WTC11 (cell line): ENCODE data around the gene KIF2A.

Source experiments
- TF ChIP-seq, protein P1 (sequence below): sonication (generic); formaldehyde crosslinking; IDR thresholded peaks from 2 replicates; pipeline ENCODE4 v1.8.1; 2023; ENCODE audit warnings: mild to moderate bottlenecking, missing genetic modification reagents, borderline replicate concordance
- TF ChIP-seq, protein P2 (sequence below): sonication (generic); formaldehyde crosslinking; IDR thresholded peaks from 2 replicates; pipeline ENCODE4 v1.8.1; 2022; ENCODE audit warnings: low read depth, mild to moderate bottlenecking, moderate library complexity, missing genetic modification reagents, borderline replicate concordance

DNA sequence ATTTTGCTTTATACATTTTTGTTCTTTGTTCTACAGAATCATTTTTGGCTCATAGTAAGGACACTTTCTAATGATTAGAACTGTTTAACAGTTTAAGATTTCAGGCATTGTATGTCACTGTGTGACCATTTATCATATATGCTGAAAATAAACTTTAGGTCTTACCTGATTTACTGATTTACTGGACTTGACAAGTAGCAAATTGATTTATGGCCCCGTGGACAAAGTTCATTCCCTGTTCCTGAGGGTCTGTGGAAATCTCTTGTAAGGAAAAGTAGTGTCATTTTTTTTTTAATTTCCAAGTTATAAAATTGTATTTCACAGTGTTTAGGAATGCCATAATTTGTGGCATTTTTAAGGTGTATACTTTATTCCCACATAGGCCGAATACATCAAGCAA is 40.7 kb downstream of the KIF2A start:
- TF ChIP-seq, protein P1, sequence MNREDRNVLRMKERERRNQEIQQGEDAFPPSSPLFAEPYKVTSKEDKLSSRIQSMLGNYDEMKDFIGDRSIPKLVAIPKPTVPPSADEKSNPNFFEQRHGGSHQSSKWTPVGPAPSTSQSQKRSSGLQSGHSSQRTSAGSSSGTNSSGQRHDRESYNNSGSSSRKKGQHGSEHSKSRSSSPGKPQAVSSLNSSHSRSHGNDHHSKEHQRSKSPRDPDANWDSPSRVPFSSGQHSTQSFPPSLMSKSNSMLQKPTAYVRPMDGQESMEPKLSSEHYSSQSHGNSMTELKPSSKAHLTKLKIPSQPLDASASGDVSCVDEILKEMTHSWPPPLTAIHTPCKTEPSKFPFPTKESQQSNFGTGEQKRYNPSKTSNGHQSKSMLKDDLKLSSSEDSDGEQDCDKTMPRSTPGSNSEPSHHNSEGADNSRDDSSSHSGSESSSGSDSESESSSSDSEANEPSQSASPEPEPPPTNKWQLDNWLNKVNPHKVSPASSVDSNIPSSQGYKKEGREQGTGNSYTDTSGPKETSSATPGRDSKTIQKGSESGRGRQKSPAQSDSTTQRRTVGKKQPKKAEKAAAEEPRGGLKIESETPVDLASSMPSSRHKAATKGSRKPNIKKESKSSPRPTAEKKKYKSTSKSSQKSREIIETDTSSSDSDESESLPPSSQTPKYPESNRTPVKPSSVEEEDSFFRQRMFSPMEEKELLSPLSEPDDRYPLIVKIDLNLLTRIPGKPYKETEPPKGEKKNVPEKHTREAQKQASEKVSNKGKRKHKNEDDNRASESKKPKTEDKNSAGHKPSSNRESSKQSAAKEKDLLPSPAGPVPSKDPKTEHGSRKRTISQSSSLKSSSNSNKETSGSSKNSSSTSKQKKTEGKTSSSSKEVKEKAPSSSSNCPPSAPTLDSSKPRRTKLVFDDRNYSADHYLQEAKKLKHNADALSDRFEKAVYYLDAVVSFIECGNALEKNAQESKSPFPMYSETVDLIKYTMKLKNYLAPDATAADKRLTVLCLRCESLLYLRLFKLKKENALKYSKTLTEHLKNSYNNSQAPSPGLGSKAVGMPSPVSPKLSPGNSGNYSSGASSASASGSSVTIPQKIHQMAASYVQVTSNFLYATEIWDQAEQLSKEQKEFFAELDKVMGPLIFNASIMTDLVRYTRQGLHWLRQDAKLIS (CRISPR knock-in tag) = no peak
- TF ChIP-seq, protein P2, sequence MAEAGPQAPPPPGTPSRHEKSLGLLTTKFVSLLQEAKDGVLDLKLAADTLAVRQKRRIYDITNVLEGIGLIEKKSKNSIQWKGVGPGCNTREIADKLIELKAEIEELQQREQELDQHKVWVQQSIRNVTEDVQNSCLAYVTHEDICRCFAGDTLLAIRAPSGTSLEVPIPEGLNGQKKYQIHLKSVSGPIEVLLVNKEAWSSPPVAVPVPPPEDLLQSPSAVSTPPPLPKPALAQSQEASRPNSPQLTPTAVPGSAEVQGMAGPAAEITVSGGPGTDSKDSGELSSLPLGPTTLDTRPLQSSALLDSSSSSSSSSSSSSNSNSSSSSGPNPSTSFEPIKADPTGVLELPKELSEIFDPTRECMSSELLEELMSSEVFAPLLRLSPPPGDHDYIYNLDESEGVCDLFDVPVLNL = no peak
